Ovary (tissue), 3 donors: ENCODE measurements around the gene LRRC75A.

Experiments used
- POLR2A ChIP-seq: fragments of 450-650 bp; IDR thresholded peaks from one replicate; pipeline ENCODE4 v1.6.1; 2017; ENCODE audit warnings: antibody characterized with exemption, mild to moderate bottlenecking, moderate library complexity
- TF ChIP-seq, protein P1 (sequence below), 3 donors: fragments of 450-650 bp in 2 of 3; fragments of 200-600 bp in 1 of 3; IDR thresholded peaks; one replicate each; pipeline versions ENCODE4 v1.5.1 to v1.8.0; 2016 to 2022; ENCODE audit warnings: antibody characterized with exemption in 3 of 3, mild to moderate bottlenecking in 1 of 3
- donor health status: DM: no; HTN: no; CAD: no.

DNA sequence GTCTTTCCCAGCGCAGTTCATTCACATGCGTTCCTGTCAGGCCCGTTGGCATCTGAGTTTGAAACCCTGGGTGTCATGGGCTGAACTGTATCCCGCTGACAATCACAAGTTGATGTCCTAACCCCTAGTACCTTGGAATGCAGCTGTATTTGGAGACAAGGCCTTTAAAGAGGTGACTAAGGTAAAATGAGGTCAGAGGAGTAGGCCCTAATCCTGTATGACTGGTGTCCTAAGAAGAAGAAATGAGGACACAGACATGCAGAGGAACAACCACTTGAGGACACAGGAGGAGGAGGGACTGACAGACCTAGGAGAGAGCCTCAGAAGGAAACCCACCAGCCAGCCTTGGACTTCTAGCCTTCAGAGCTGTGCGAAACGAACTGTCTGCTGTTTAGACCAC, 43.5 kb downstream of the LRRC75A start:
- TF ChIP-seq, protein P1, sequence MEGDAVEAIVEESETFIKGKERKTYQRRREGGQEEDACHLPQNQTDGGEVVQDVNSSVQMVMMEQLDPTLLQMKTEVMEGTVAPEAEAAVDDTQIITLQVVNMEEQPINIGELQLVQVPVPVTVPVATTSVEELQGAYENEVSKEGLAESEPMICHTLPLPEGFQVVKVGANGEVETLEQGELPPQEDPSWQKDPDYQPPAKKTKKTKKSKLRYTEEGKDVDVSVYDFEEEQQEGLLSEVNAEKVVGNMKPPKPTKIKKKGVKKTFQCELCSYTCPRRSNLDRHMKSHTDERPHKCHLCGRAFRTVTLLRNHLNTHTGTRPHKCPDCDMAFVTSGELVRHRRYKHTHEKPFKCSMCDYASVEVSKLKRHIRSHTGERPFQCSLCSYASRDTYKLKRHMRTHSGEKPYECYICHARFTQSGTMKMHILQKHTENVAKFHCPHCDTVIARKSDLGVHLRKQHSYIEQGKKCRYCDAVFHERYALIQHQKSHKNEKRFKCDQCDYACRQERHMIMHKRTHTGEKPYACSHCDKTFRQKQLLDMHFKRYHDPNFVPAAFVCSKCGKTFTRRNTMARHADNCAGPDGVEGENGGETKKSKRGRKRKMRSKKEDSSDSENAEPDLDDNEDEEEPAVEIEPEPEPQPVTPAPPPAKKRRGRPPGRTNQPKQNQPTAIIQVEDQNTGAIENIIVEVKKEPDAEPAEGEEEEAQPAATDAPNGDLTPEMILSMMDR (IDR thresholded peaks at IDR 0.05) = no peak
- TF ChIP-seq POLR2A = no peak
